Skeletal muscle satellite cell (primary cell): Measurements from ENCODE around the gene TROAP.
A peak's percentile ranks its signal among the peaks of the same experiment; 100 is the strongest.

Experiments
- H3K27me3 ChIP-seq: 2 replicates; pipeline ENCODE4 v1.7.0; 2013; ENCODE audit warnings: low read length; ENCODE audit not compliant: control insufficient read depth, insufficient read depth
- H3K36me3 ChIP-seq: 2 replicates; pipeline ENCODE4 v1.7.0; 2013; ENCODE audit warnings: mild to moderate bottlenecking, control low read depth, low read length; ENCODE audit not compliant: insufficient read depth
- H3K4me1 ChIP-seq: 2 replicates; pipeline ENCODE4 v1.7.0; 2013; ENCODE audit warnings: low read length; ENCODE audit not compliant: control insufficient read depth, insufficient read depth
- H3K4me2 ChIP-seq: 2 replicates; pipeline ENCODE4 v1.7.0; 2013; ENCODE audit warnings: mild to moderate bottlenecking, low read length
- H3K4me3 ChIP-seq: 2 replicates; pipeline ENCODE4 v1.7.0; 2013; ENCODE audit warnings: low read length
- H3K9ac ChIP-seq: 2 replicates; pipeline ENCODE4 v1.7.0; 2013; ENCODE audit warnings: mild to moderate bottlenecking, low read depth, low read length, moderate library complexity
- H3K9me3 ChIP-seq: replicated peaks from 2 replicates; pipeline ENCODE4 v1.7.0; 2013; ENCODE audit warnings: mild to moderate bottlenecking, control low read depth, low read length

TROAP gene

DNA sequence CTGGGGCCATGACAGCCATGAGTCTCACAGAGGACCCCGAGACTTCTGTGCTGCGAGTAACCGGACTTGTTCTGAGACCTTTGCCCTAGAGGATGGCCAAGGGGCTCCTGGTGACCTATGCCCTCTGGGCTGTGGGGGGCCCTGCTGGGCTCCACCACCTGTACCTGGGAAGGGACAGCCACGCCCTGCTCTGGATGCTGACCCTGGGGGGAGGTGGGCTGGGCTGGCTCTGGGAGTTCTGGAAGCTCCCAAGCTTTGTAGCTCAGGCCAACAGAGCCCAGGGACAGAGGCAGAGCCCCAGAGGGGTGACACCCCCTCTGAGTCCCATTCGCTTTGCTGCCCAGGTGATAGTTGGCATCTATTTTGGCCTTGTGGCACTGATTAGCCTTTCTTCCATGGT, 25.7 kb downstream of the TROAP start:
- Histone ChIP-seq H3K9me3 (no peaks in the 10 kb centered on the region), H3K36me3 (peaks cover 2% of the 10 kb centered on the region), H3K4me3 (no peak overlapping the region), H3K4me2 (peak overlapping the region; percentile 94), H3K4me1 (peaks cover 34% of the 10 kb centered on the region), H3K9ac (no peak overlapping the region), H3K27me3 (peaks cover 28% of the 10 kb centered on the region)

DNA sequence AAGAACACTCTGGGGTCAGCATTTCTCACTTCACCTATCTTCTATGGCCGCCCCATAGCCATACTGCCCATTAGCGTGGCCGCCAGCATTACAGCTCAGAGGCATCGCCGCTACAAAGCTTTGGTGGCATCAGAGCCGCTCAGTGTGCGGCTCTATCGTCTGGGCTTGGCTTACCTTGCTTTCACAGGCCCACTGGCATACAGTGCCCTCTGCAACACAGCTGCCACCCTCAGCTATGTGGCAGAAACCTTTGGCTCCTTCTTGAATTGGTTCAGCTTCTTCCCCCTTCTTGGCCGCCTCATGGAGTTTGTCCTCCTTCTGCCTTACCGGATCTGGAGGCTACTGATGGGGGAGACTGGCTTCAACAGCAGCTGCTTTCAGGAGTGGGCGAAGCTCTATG, 26.2 kb downstream of the TROAP start:
- Histone ChIP-seq H3K9me3 (no peaks in the 10 kb centered on the region), H3K36me3 (peaks cover 2% of the 10 kb centered on the region), H3K27me3 (peaks cover 24% of the 10 kb centered on the region), H3K9ac (no peak overlapping the region), H3K4me3 (no peak overlapping the region), H3K4me2 (no peak overlapping the region), H3K4me1 (peaks cover 34% of the 10 kb centered on the region)

- Histone ChIP-seq H3K4me3 (no peak overlapping the region), H3K4me1 (peaks cover 20% of the 10 kb centered on the region), H3K36me3 (peaks cover 2% of the 10 kb centered on the region), H3K9me3 (no peaks in the 10 kb centered on the region), H3K9ac (no peak overlapping the region), H3K27me3 (peaks cover 2% of the 10 kb centered on the region), H3K4me2 (no peak overlapping the region)
Measured at GRCh38 chr12:49352351-49352750, 29.3 kb downstream of the TROAP start.

- Histone ChIP-seq H3K4me3 (no peak overlapping the region), H3K4me2 (no peak overlapping the region), H3K36me3 (peaks cover 2% of the 10 kb centered on the region), H3K4me1 (peaks cover 23% of the 10 kb centered on the region), H3K27me3 (no peaks in the 10 kb centered on the region), H3K9me3 (no peaks in the 10 kb centered on the region), H3K9ac (no peak overlapping the region)
Measured at GRCh38 chr12:49355913-49356312, 32.9 kb downstream of the TROAP start.

DNA sequence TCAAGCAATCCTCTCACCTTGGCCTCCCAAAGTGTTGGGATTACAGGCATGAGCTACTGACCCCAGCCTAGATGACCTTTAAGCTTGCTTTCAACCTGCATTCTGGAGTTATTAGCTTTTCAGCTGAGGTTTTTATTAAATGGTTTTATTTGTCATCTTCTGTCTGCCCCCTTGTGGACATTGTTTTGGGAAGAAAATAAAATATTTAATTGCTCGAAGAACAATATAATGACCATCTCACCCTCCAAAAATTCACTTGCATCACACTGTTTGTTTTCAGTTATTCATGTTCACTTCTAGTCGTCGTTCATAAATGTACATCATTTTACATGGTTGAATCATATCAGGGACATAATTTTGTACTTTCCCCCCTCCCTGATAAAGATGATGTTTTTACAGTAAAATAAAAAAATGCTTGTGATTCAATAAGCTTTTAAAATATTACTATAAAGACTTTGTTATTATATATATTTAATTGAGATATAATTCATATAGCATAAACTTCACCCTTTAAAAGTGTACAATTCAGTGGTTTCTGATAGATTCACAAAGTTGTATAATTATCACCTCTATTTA, 34.1 kb downstream of the TROAP start:
- H3K4me3 ChIP-seq = peak overlapping the region; percentile 29
- no peaks in the 10 kb centered on the region for H3K9me3 ChIP-seq
- H3K4me2 ChIP-seq = peak overlapping the region; percentile 46
- H3K4me1 ChIP-seq = peaks cover 23% of the 10 kb centered on the region
- H3K9ac ChIP-seq = peak overlapping the region; percentile 57
- no peaks in the 10 kb centered on the region for H3K36me3 ChIP-seq
- no peaks in the 10 kb centered on the region for H3K27me3 ChIP-seq

- H3K9me3 ChIP-seq = no peaks in the 10 kb centered on the region
- H3K4me3 ChIP-seq = no peak overlapping the region
- H3K4me1 ChIP-seq = peaks cover 23% of the 10 kb centered on the region
- H3K9ac ChIP-seq = peak overlapping the region; percentile 24
- peak overlapping the region; percentile 16 for H3K4me2 ChIP-seq
- H3K36me3 ChIP-seq = no peaks in the 10 kb centered on the region
- H3K27me3 ChIP-seq = no peaks in the 10 kb centered on the region
Measured at GRCh38 chr12:49358483-49359141, 35.6 kb downstream of the TROAP start.

DNA sequence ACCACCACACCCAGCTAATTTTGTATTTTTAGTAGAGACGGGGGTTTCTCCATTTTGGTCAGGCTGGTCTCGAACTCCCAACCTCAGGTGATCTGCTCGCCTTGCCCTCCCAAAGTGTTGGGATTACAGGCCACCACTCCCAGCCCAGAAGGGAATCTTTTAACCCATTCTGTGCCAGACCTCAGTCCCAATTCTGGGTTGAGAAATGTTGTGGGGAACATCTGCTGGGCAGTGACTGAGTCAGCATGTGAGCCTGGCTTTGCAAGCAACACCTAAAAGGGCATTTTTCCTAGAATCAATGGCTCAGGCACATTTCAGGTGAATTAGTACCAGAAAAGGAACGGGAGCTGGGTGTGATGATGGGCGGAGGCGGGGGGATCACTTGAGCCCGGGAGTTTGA, 36.6 kb downstream of the TROAP start:
- Histone ChIP-seq H3K36me3 (no peaks in the 10 kb centered on the region), H3K4me3 (no peak overlapping the region), H3K4me2 (no peak overlapping the region), H3K27me3 (no peaks in the 10 kb centered on the region), H3K9me3 (no peaks in the 10 kb centered on the region), H3K4me1 (peaks cover 27% of the 10 kb centered on the region), H3K9ac (no peak overlapping the region)

DNA sequence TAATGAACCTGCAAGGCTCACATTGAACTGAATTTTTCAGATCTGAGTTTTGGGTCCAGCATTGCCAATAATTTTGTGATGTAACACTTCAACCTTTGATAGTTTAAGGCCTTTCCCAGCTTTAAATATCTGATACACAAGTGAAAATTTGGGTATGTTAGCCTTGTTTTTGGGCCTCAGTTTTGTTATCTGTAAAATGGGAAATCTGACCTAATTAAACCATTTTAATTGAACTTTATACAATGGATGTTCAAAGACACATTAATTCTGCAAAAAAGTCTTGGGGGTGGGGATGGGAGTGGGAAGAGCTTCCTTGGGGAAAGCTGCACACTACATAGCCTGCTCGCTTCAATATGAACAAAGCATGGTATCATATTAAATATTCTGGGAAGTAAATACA, 39.0 kb downstream of the TROAP start:
- Histone ChIP-seq H3K9ac (no peak overlapping the region), H3K36me3 (no peaks in the 10 kb centered on the region), H3K9me3 (no peaks in the 10 kb centered on the region), H3K4me3 (no peak overlapping the region), H3K27me3 (no peaks in the 10 kb centered on the region), H3K4me2 (no peak overlapping the region), H3K4me1 (peaks cover 40% of the 10 kb centered on the region)

GRCh38 chr12:49364989-49365388, 41.9 kb downstream of the TROAP start:
- Histone ChIP-seq H3K27me3 (no peaks in the 10 kb centered on the region), H3K4me2 (peak overlapping the region; percentile 86), H3K9ac (peak overlapping the region; percentile 11), H3K4me3 (no peak overlapping the region), H3K36me3 (no peaks in the 10 kb centered on the region), H3K4me1 (peaks cover 35% of the 10 kb centered on the region), H3K9me3 (no peaks in the 10 kb centered on the region)

GRCh38 chr12:49365542-49365941, 42.5 kb downstream of the TROAP start:
- Histone ChIP-seq H3K4me2 (peak overlapping the region; percentile 86), H3K9ac (peak overlapping the region; percentile 99), H3K27me3 (no peaks in the 10 kb centered on the region), H3K36me3 (no peaks in the 10 kb centered on the region), H3K4me3 (no peak overlapping the region), H3K4me1 (peaks cover 41% of the 10 kb centered on the region), H3K9me3 (no peaks in the 10 kb centered on the region)

- peak overlapping the region; percentile 86 for H3K4me2 ChIP-seq
- no peaks in the 10 kb centered on the region for H3K27me3 ChIP-seq
- no peaks in the 10 kb centered on the region for H3K9me3 ChIP-seq
- peaks cover 41% of the 10 kb centered on the region for H3K4me1 ChIP-seq
- H3K36me3 ChIP-seq = no peaks in the 10 kb centered on the region
- peak overlapping the region; percentile 76 for H3K4me3 ChIP-seq
- peak overlapping the region; percentile 99 for H3K9ac ChIP-seq
Measured at GRCh38 chr12:49366096-49366651, 43.1 kb downstream of the TROAP start.
